Measurements from ENCODE around the gene DYNC1LI1.

GRCh38 chr3:32584660-32585059, 14.0 kb upstream of the DYNC1LI1 start:
- TF ChIP-seq CTCF (optimal IDR thresholded peaks at IDR 0.05 in 1 of 3, IDR thresholded peaks at IDR 0.05 in 1 of 3, conservative IDR thresholded peaks at IDR 0.05 in 1 of 3; ENCODE audit: extremely low read depth in 1 of 3, insufficient read depth in 2 of 3, low read length in 3 of 3) (no peak), EZH2 (IDR thresholded peaks at IDR 0.05; ENCODE audit: low read length) (no peak)
